GF-D8 (cell line): ENCODE results near the gene TMPO.
"Not testable (repeated sequence)": the region's sequence is repeated elsewhere in the genome, so short reads cannot be mapped to it uniquely, and the experiment has no call there.

ENCODE experiments used
- DNase-seq: peaks from one replicate; lab custom pipeline; 2025; lab: John Stamatoyannopoulos, UW

Gene TMPO

DNA sequence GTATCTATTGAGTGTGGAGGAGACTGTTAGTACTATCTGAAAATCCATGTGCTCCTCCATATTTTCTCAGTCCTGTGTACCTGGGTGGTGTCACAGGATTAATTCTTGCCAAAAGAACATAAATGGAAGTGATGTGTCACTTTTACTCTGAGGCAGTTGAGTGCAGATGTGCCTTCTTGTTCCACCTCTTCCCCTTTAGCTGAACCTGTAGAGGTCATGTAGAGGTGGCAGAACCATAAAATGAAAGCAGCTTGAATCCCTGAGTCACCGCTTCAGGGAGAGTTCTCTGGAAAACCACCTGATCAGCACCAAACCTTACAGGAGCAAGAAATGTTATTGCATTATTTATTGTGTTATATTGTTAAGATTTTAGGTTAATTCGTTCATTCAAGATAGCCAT, 63.4 kb downstream of the TMPO start:
- DNase-seq = no peak

DNA sequence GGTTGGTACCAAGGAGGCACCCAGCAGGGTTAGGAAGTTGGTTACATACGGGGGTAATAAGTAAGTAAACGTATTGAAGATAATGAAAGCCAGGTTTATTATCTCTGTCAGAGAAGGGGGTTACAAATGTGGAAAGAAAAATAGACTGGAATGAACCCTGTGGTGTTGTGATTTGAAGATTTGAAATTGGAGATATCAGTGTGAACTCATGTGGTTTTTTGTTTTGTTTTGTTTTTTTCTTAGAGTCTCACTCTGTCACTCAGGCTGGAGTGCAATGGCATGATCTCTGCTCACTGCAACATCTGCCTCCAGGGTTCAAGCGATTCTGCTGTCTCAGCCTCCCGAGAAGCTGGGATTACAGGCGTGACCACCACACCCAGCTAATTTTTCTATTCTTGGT, 64.0 kb downstream of the TMPO start:
- no peak for DNase-seq

- DNase-seq = no peak
Observed at GRCh38 chr12:98579835-98580234, 64.4 kb downstream of the TMPO start.

DNA sequence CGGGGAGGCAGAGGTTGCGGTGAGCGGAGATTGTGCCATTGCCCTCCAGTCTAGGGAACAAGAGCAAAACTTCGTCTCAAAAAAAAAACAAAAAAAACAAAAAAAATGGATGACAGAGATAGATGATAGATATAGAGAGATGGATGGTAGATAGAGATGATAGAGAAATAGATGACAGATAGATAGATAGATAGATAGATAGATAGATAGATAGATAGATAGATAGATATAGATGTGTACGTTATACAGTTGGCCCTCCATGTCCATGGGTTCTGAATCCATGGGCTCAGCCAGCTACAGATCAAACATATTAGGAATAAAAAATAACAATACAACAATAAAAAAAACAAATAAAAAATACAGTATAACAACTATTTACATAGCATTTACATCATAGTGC, 65.3 kb downstream of the TMPO start:
- DNase-seq = no peak

DNA sequence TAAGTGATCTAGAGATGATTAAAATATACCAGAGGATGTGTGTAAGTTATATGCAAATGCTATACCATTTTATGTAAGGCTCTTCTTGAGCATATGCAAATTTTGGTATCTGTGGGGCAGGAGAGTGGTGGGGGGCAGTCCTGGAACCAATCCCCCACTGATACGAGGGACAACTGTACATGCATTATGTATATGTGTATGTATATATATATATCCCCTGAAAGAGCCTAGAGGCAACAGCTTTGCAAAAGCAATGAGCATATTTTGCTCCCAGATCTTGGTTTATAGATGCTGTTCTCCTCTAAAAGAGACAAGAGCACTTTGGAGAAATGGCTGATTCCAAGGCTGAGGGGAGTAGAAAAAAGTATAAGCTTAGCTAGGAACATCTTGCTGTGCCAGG, 65.7 kb downstream of the TMPO start:
- no peak for DNase-seq

DNA sequence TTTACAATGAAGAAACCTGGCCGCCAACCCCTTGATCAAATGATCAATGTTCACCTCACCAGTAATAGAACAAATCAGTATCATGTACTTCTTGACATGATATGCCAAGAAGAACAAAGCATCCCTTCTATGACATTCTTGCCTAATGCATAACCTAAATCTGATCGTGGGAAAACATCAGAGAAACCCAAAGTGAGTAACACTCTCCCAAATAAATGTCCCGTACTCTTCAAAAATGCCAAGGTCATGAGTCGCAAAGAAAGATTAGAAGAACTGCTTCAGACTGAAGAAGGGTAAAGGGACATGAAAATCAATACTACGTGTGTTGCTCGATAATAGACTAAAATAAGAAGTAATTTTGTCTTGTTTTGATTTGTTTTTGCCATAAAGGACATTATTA, 66.7 kb downstream of the TMPO start:
- DNase-seq = no peak

DNA sequence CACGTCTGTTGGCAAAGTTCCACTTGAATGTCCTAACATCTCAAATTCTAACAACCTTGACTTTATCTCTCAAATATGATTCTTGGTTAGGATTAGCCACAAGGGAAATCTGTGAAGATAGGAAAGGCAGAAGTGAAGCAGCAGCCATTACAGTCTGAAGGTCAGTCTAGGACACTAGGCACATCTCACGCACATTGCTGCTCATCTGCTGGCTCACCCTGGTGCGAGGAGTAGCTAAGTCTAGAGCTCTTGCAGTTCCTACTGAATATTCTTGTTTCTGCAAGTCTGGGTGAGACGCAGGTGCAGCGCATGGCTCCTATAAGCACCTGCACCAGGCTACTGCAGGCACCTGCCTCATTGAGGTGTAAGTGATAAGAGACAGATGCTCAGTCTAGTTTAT, 71.7 kb downstream of the TMPO start:
- DNase-seq = no peak

GRCh38 chr12:98591209-98591608, 75.8 kb downstream of the TMPO start:
- peak; percentile 18 for DNase-seq

DNA sequence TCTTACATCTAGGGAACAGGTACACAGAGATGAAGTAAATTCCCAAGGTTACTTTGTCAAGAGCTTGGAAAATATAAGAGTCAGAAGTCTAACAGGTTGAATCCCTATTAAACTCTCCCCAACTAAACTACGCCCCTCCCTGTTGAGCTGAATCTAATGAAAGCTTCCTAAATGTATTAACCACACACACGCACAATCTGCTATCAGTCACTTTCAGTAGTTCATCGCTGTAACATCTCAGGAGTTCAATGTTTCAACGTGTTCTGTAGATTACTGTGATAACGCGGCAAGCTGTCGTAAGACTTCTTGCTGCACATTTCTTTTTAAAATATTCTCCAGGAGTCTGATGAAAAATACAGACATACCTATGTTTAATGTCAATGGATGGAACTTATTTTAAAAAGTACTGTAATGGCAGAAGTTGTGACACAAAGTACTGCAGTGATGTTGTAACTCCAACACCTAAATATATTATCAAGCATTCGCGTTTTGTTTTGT, 77.5 kb downstream of the TMPO start:
- DNase-seq = peak; percentile 30

DNA sequence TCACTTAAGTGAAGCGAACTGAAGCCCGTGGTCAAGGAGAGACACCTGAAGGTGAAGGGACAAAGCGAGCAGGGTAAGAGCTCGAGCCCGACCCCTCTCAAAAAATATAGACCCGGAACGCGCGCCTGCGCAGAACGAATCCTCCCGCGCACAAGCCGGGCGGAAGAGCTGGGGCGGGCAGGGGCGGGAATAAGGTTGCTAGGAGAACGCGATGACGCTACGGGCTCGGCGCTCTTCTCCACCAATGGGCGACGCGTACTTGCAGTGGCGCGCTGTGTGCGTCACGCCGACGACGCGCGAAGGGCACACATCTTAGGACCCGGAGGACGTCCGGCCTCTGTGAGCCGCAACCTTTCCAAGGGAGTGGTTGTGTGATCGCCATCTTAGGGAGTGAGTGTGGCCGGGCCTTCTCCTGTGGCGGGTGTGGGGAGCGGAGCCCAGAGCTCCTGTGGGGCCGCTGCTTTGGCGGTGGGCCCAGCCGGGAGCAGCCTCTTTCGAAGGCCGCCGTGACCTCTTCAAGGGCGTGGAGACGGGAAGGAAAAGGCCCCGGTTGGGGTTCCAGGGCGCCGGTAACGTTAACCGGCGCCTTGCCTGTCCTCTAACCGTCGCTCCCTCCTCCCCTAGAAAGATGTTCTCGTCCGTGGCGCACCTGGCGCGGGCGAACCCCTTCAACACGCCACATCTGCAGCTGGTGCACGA, 78.1 kb downstream of the TMPO start, which contains the start of gene SLC25A3:
Gene SLC25A3, plus strand, starts transcription at position 336 of the 699 bp plus-strand sequence. Its CDS starts 293 bp downstream, at position 629.
- DNase-seq = peak; percentile 93

GRCh38 chr12:98594050-98594835, 78.9 kb downstream of the TMPO start:
- DNase-seq = no peak

GRCh38 chr12:98595243-98595988, 80.0 kb downstream of the TMPO start:
- DNase-seq = no peak

DNA sequence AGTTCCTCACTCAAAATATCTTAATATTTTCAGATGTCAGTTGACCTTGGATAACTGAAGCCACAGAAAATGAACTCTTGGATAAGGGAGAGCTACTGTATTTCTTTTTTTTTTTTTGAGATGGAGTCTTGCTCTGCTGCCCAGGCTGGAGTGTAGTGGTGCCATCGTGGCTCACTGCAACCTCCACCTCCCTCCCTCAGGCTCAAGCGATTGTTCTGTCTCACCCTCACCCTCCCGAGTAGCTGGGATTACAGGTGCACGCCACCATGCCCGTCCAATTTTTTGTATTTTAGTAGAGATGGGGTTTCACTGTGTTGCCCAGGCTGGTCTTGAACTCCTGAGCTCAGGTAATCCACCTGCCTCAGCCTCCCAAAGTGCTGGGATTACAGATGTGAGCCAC, 81.9 kb downstream of the TMPO start:
- not testable (repeated sequence) for DNase-seq
